Colonic mucosa (tissue), 4 donors: ENCODE results near the gene GNA12. TPM values are rescaled to one million over a fixed set of nuclear protein-coding genes. Genes with fewer than 3 reads are reported as not detected.

Experiments used
- DNase-seq: peaks from one replicate; pipeline ENCODE4 v3.0.0-alpha.2; 2020
- H3K27ac ChIP-seq: fragments of 200-600 bp; one replicate; pipeline ENCODE4 v1.8.0; 2021
- H3K27me3 ChIP-seq: fragments of 200-600 bp; one replicate; pipeline ENCODE4 v1.8.0; 2021
- H3K36me3 ChIP-seq: fragments of 200-600 bp; one replicate; pipeline ENCODE4 v1.8.0; 2021
- H3K4me1 ChIP-seq: fragments of 200-600 bp; one replicate; pipeline ENCODE4 v1.8.0; 2021; ENCODE audit warnings: mild to moderate bottlenecking
- H3K4me3 ChIP-seq: fragments of 200-600 bp; one replicate; pipeline ENCODE4 v1.8.0; 2021
- H3K9ac ChIP-seq, 2 donors: one replicate each; pipeline ENCODE4 v1.7.0; 2013; ENCODE audit warnings: control low read depth in 2 of 2, low read depth in 2 of 2, low read length in 2 of 2
- H3K9me3 ChIP-seq: fragments of 200-600 bp; one replicate; pipeline ENCODE4 v1.8.0; 2021
- intact Hi-C: fragments of 100-400 bp; cut with DNase I; formaldehyde crosslinking; loops from one replicate; pipeline ENCODE4 v1.14.1; 2022
- total RNA-seq, 2 donors: library from RNA; stranded (reverse); fragmentation: NEBNext Ultra II Directional in 1 of 2; extraction: Animal tissue kit (Norgen Biotek cat#: 25700) in 1 of 2; gene quantifications; one replicate each; pipeline ENCODE4 v1.2.1, GENCODE V29; 2021
- TF ChIP-seq, protein P1 (sequence below): fragments of 200-600 bp; IDR thresholded peaks from one replicate; pipeline ENCODE4 v1.8.0; 2022; ENCODE audit warnings: antibody characterized with exemption, mild to moderate bottlenecking
- donor health status: healthy.
- donor health status: DM: no; HTN: no; CAD: no.
- donor health status: DM: no; HTN: no; CAD: no.

GNA12 gene
- total RNA-seq, 2 donors from 2014 or later: 19.7 to 24.8 TPM

DNA sequence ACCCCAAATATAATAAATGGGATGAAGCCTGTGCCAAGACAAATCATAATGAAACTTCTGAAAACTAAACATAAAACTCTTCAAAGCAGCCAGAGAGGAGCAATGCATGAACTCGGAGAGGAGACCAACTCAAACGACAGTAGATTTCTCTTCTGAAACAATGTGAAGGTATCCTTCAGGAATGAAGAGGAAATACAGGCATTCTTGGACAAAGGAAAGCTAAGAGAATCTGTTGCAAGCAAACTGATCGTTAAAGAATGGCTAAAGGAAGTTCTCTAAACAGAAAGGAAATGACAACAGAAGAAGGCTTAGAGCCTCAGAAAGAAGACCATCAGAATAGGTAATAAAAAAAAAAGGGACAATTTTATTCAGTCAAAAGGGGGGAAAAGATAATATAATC, 6.6 kb downstream of the GNA12 start:
- TF ChIP-seq, protein P1, sequence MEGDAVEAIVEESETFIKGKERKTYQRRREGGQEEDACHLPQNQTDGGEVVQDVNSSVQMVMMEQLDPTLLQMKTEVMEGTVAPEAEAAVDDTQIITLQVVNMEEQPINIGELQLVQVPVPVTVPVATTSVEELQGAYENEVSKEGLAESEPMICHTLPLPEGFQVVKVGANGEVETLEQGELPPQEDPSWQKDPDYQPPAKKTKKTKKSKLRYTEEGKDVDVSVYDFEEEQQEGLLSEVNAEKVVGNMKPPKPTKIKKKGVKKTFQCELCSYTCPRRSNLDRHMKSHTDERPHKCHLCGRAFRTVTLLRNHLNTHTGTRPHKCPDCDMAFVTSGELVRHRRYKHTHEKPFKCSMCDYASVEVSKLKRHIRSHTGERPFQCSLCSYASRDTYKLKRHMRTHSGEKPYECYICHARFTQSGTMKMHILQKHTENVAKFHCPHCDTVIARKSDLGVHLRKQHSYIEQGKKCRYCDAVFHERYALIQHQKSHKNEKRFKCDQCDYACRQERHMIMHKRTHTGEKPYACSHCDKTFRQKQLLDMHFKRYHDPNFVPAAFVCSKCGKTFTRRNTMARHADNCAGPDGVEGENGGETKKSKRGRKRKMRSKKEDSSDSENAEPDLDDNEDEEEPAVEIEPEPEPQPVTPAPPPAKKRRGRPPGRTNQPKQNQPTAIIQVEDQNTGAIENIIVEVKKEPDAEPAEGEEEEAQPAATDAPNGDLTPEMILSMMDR: no peak
- intact Hi-C loops: no loop called here
- H3K4me1 ChIP-seq: no peaks in the 10 kb centered on the region
- H3K27ac ChIP-seq: no peak overlapping the region
- H3K4me3 ChIP-seq: no peak overlapping the region
- no peak overlapping the region for H3K9ac ChIP-seq
- no peaks in the 10 kb centered on the region for H3K27me3 ChIP-seq
- no peaks in the 10 kb centered on the region for H3K36me3 ChIP-seq
- DNase-seq: no peak
- H3K9me3 ChIP-seq: no peaks in the 10 kb centered on the region

DNA sequence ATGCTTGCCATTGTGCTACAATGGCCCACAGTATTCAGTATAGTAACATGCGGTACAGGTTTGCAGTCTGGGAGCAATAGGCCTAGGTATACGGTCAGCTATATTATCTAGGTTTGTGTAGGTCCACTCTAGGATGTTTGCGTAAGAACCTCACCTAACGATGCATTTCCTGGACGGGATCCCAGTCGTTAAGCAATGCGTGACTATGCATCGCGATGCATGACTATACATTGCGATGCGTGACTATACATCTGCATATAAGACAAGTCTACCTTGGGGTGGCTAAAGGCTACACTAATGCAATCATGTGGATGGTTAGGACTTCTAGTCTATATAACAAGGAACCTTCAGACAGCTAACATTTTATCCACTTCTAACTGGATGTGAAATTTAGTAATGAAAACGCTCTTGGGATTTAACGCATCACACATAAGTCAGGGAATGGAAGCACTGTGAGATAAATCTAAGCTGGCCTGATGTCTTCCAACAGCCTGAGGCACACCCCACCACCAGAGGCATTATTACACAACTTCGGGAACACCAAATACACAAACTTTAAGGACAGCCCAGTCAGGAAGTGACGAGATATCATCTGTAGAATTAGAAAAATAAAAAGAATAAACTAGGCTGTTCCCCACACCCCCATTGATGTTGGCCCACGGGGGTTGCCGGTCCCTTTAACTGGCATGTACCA, 9.2 kb downstream of the GNA12 start:
- no peak overlapping the region for H3K4me3 ChIP-seq
- intact Hi-C loops: no loop called here

DNA sequence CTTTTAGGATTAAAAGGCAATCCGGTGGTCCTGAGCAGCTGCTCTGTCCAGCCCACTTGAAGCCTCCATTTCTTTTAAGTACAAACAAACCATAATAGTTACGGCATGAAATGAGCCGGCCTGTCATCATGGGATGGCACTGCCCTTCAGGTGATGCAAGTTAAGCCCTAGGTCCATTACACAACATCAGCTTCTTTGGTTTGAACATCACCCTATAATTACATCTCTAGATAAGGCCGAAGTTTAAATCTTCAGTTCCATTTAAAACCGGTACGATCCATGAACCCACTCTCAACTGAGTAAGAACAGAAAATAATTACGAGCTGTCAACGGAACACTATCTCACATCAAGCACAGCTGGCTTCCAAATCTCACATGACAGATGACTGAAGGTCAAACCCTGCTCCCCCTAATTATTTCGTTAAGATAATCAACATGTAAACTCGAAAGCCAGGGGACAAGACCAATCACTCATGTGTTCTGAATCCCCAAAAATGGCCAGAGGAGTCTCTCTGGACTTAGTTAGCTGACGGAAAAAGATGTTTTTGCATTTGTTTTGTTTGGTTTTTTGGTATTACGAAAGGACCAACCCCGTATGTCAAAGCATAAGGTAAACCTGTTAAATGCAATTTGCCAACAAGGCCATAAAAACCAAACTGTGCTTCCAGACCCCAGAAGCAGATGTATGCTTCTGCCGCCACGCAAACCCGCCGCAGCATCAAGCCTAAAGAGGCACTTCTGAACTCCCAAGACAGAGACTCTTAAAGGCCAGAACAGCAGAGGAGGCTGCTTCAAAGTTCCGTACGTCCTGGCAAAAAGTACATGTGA, 10.8 kb downstream of the GNA12 start:
- no peak for DNase-seq
- H3K27ac ChIP-seq: no peak overlapping the region

More for the DNA sequence above, 9.2 kb downstream of the GNA12 start:
- no peaks in the 10 kb centered on the region for H3K9me3 ChIP-seq
- H3K36me3 ChIP-seq: no peaks in the 10 kb centered on the region
- no peak overlapping the region for H3K9ac ChIP-seq
- H3K27ac ChIP-seq: no peak overlapping the region
- TF ChIP-seq, protein P1: no peak
- no peaks in the 10 kb centered on the region for H3K4me1 ChIP-seq
- DNase-seq: no peak
- H3K27me3 ChIP-seq: no peaks in the 10 kb centered on the region

DNA sequence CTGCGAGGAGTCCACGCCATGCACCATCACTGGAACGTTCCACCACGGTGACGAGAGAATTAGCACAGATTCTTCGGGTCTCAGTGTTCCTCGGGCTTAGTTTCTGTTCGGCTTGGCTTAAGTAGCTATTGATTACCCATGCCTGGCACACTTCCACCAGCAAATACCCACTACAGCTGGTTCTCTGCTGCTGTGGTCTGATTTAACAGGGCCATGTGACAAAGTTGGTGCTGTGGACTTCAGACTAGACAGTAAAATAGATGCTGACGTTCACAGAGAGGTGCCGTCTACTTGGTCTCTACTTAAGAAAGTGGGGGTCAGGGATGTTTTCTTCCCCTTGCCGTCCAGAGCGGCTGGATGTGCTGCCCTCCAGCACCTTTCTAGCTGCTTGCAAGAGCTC, 11.6 kb downstream of the GNA12 start:
- no peak overlapping the region for H3K9ac ChIP-seq
- no peaks in the 10 kb centered on the region for H3K4me1 ChIP-seq
- no peaks in the 10 kb centered on the region for H3K36me3 ChIP-seq
- intact Hi-C loops: no loop called here
- TF ChIP-seq, protein P1: no peak
- no peak overlapping the region for H3K4me3 ChIP-seq
- DNase-seq: no peak
- H3K9me3 ChIP-seq: no peaks in the 10 kb centered on the region
- no peak overlapping the region for H3K27ac ChIP-seq
- no peaks in the 10 kb centered on the region for H3K27me3 ChIP-seq

More for the DNA sequence above, 10.8 kb downstream of the GNA12 start:
- intact Hi-C loops: no loop called here
- H3K9me3 ChIP-seq: no peaks in the 10 kb centered on the region
- no peaks in the 10 kb centered on the region for H3K4me1 ChIP-seq
- H3K9ac ChIP-seq: no peak overlapping the region
- H3K27me3 ChIP-seq: no peaks in the 10 kb centered on the region
- no peak overlapping the region for H3K4me3 ChIP-seq
- H3K36me3 ChIP-seq: no peaks in the 10 kb centered on the region
- TF ChIP-seq, protein P1: no peak

DNA sequence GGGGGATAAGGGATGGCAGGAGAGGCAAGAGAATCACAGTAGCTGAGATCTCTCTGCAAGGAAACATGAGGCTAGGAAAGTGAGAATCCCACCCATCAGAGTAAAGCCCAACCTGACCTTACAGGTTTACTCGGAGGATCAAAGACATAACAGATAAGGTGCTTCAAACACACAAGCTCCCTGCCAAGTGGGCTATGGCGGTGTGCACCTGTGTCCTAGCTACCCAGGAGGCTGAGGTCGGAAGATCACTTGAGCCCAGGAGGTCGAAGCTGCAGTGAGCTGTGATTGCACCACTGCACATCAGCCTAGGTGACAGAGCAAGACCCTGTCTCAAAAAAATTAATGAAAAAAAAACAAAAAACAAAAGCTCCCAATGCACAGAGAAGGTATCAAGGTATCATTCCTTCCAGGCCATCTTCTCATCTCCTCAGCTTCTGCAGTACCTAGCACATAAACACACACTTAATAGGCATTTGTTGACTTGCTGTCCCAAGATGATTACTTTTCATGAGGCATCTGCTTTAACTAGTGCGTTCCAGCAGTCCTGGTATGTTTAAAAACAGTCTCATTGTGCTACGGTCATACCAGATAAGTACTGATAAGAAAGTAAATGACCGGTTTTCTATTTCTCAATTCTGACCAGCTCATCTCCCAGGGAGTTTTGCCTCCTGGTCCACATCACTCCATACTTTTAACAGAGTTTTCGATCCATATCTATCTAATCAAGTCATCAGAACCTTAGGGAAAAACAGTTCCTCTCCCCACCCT, 13.3 kb downstream of the GNA12 start:
- no peak for DNase-seq
- Histone ChIP-seq H3K27me3 (no peaks in the 10 kb centered on the region), H3K9ac (no peak overlapping the region), H3K9me3 (no peaks in the 10 kb centered on the region), H3K36me3 (no peaks in the 10 kb centered on the region), H3K4me3 (no peak overlapping the region), H3K4me1 (no peaks in the 10 kb centered on the region), H3K27ac (no peak overlapping the region)
- TF ChIP-seq, protein P1: no peak
- intact Hi-C loops: no loop called here
